Stimulated activated CD4-positive, alpha-beta T cell treated with anti-CD3 and anti-CD28 coated beads, Interleukin-1b, Interleukin-23, amount 100 ng/mL, for 1 hour (primary cell): ENCODE data around the gene WNT6.

ENCODE experiments used
- DNase-seq, 2 donors: peaks; one replicate each; pipeline ENCODE4 v3.0.0-alpha.2; 2020; ENCODE audit warnings: low read depth in 2 of 2

The WNT6 gene

GRCh38 chr2:218859556-218859987 lies at the start of gene WNT6:
TSS of gene WNT6 (plus strand) at chr2:218859805. CDS start at chr2:218860038, 233 bp downstream.
- no peak for DNase-seq

- no peak for DNase-seq
These were observed 49.3 kb upstream of the WNT6 start for GRCh38 chr2:218810256-218810655.

GRCh38 chr2:218811382-218811781 lies 48.2 kb upstream of the WNT6 start:
- DNase-seq = no peak

- no peak for DNase-seq
These were observed 47.3 kb upstream of the WNT6 start for GRCh38 chr2:218812096-218812815.

- no peak for DNase-seq
These were observed 46.7 kb upstream of the WNT6 start for GRCh38 chr2:218812861-218813260.

GRCh38 chr2:218813771-218814460 lies 45.7 kb upstream of the WNT6 start:
- no peak for DNase-seq

GRCh38 chr2:218814540-218815243 lies 44.9 kb upstream of the WNT6 start:
- no peak for DNase-seq

GRCh38 chr2:218815244-218815637 lies 44.4 kb upstream of the WNT6 start:
- DNase-seq = no peak

GRCh38 chr2:218815649-218816048 lies 44.0 kb upstream of the WNT6 start:
- no peak for DNase-seq

- no peak for DNase-seq
These were observed 43.0 kb upstream of the WNT6 start for GRCh38 chr2:218816561-218817011.

- DNase-seq = no peak
These were observed 40.5 kb upstream of the WNT6 start for GRCh38 chr2:218819093-218819492.

- no peak for DNase-seq
These were observed 38.7 kb upstream of the WNT6 start for GRCh38 chr2:218820746-218821369.

- DNase-seq = no peak
These were observed 37.9 kb upstream of the WNT6 start for GRCh38 chr2:218821605-218822211.

GRCh38 chr2:218822622-218823021 lies 37.0 kb upstream of the WNT6 start:
- no peak for DNase-seq

GRCh38 chr2:218823196-218823855 lies 36.3 kb upstream of the WNT6 start:
- no peak for DNase-seq

GRCh38 chr2:218824004-218824403 lies 35.6 kb upstream of the WNT6 start:
- DNase-seq = no peak

GRCh38 chr2:218826791-218827190 lies 32.8 kb upstream of the WNT6 start:
- DNase-seq = no peak

- DNase-seq = no peak
These were observed 31.7 kb upstream of the WNT6 start for GRCh38 chr2:218827701-218828476.

- DNase-seq = no peak
These were observed 31.2 kb upstream of the WNT6 start for GRCh38 chr2:218828477-218828778.

GRCh38 chr2:218829868-218830451 lies 29.6 kb upstream of the WNT6 start:
- no peak for DNase-seq
